ENCODE results near the gene HECW1. TPM values are rescaled to one million over a fixed set of nuclear protein-coding genes. Genes with fewer than 3 reads are reported as not detected.

The HECW1 gene
- total and polyA plus RNA-seq, 4 donors, result 0.05 TPM; not detected in 3

DNA sequence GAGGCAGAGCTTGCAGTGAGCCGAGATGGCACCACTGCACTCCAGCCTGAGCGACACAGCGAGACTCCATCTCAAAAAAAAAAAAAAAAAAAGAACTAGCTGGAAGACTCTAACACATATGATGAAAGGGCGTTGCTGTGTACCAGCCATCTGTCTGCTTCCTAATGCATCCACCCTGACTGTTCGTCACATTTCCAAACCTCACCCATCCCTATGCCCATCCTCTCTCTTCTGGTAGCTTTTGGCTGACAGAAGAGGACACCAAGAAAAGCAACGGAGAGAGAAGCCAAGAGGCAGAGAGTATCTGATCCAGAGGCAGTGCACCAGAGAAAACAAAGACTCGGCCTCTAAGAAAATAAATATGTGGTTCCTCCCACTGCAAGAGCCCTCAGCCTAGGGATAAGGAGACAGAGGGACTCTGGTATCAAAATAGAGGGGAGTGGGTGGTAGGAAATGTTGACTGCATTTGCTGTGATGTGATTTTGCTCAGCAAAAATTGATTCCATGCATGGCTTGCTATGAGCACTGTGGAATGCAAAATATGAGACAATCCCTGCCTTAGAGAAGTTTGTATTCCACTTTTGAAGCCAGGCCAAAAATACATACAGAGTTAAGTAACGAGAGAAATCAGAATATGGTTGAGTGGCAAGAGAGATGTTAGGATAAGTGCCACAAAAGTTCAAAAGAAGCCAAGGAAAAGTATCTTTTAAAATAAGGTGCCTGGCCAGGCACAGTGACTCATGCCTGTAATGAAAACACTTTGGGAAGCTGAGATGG is 369.6 kb downstream of the HECW1 start:
- TF ChIP-seq FOXA2 (IDR thresholded peaks at IDR 0.05) (no peak), HNF4A (conservative IDR thresholded peaks at IDR 0.05) (no peak), SP1 (IDR thresholded peaks at IDR 0.05) (no peak)
- WGBS, result 91% methylated on average over 8 of the region's 8 CpGs
- Histone ChIP-seq H3K36me3 (ENCODE audit: control insufficient read depth in 4 of 4, insufficient read depth in 3 of 4, low read depth in 1 of 4, low read length in 3 of 4) (no peaks in the 10 kb centered on the region), H3K27me3 (ENCODE audit: control insufficient read depth in 4 of 4, insufficient read depth in 4 of 4, low read length in 3 of 4) (no peaks in the 10 kb centered on the region), H3K9ac (ENCODE audit: low read depth in 1 of 2, low read length in 2 of 2) (no peak overlapping the region), H3K9me3 (ENCODE audit: control insufficient read depth in 4 of 4, low read length in 3 of 4) (no peaks in the 10 kb centered on the region), H3K27ac (ENCODE audit: low read depth in 1 of 2, low read length in 2 of 2) (no peak overlapping the region), H3K4me3 (ENCODE audit: low read depth in 1 of 3, low read length in 3 of 3) (no peak overlapping the region), H3K4me1 (ENCODE audit: control insufficient read depth in 4 of 4, insufficient read depth in 4 of 4, low read length in 3 of 4) (peaks cover 0 to 18% (median 11%) of the 10 kb centered on the region in 4 donors)
- no peak for DNase-seq (ENCODE audit: low spot score)

GRCh38 chr7:43482679-43483252 is 370.3 kb downstream of the HECW1 start:
- Histone ChIP-seq H3K27ac (ENCODE audit: low read depth in 1 of 2, low read length in 2 of 2) (no peak overlapping the region), H3K9ac (ENCODE audit: low read depth in 1 of 2, low read length in 2 of 2) (no peak overlapping the region), H3K36me3 (ENCODE audit: control insufficient read depth in 4 of 4, insufficient read depth in 3 of 4, low read depth in 1 of 4, low read length in 3 of 4) (no peaks in the 10 kb centered on the region), H3K9me3 (ENCODE audit: control insufficient read depth in 4 of 4, low read length in 3 of 4) (no peaks in the 10 kb centered on the region), H3K4me1 (ENCODE audit: control insufficient read depth in 4 of 4, insufficient read depth in 4 of 4, low read length in 3 of 4) (peaks cover 0 to 24% (median 17%) of the 10 kb centered on the region in 4 donors), H3K27me3 (ENCODE audit: control insufficient read depth in 4 of 4, insufficient read depth in 4 of 4, low read length in 3 of 4) (no peaks in the 10 kb centered on the region), H3K4me3 (ENCODE audit: low read depth in 1 of 3, low read length in 3 of 3) (no peak overlapping the region)
- TF ChIP-seq RXRA (IDR thresholded peaks at IDR 0.05), result peak; percentile 10 to 38
- no peak for TF ChIP-seq GABPA (IDR thresholded peaks at IDR 0.05 in 1 of 2, conservative IDR thresholded peaks at IDR 0.05 in 1 of 2)
- TF ChIP-seq, protein P1, sequence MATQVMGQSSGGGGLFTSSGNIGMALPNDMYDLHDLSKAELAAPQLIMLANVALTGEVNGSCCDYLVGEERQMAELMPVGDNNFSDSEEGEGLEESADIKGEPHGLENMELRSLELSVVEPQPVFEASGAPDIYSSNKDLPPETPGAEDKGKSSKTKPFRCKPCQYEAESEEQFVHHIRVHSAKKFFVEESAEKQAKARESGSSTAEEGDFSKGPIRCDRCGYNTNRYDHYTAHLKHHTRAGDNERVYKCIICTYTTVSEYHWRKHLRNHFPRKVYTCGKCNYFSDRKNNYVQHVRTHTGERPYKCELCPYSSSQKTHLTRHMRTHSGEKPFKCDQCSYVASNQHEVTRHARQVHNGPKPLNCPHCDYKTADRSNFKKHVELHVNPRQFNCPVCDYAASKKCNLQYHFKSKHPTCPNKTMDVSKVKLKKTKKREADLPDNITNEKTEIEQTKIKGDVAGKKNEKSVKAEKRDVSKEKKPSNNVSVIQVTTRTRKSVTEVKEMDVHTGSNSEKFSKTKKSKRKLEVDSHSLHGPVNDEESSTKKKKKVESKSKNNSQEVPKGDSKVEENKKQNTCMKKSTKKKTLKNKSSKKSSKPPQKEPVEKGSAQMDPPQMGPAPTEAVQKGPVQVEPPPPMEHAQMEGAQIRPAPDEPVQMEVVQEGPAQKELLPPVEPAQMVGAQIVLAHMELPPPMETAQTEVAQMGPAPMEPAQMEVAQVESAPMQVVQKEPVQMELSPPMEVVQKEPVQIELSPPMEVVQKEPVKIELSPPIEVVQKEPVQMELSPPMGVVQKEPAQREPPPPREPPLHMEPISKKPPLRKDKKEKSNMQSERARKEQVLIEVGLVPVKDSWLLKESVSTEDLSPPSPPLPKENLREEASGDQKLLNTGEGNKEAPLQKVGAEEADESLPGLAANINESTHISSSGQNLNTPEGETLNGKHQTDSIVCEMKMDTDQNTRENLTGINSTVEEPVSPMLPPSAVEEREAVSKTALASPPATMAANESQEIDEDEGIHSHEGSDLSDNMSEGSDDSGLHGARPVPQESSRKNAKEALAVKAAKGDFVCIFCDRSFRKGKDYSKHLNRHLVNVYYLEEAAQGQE (IDR thresholded peaks at IDR 0.05), result no peak
- TF ChIP-seq ZBTB33 (IDR thresholded peaks at IDR 0.05), result no peak
- TF ChIP-seq EGR1 (IDR thresholded peaks at IDR 0.05; ENCODE audit: low read depth in 2 of 2), result no peak
- TF ChIP-seq CTCF (IDR thresholded peaks at IDR 0.05; ENCODE audit: low read depth, low read length, missing input control), result no peak
- TF ChIP-seq HNF4A (conservative IDR thresholded peaks at IDR 0.05), result peak; percentile 90 to 93
- peak; percentile 30 for TF ChIP-seq ATF3 (IDR thresholded peaks at IDR 0.05)
- TF ChIP-seq, protein P2, sequence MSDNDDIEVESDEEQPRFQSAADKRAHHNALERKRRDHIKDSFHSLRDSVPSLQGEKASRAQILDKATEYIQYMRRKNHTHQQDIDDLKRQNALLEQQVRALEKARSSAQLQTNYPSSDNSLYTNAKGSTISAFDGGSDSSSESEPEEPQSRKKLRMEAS (IDR thresholded peaks at IDR 0.05), result no peak
- TF ChIP-seq FOXA1 (IDR thresholded peaks at IDR 0.05), result no peak
- no peak for TF ChIP-seq FOXA2 (IDR thresholded peaks at IDR 0.05)
- no peak for TF ChIP-seq YY1 (IDR thresholded peaks at IDR 0.05)
- peak in 1 of 2 donors; percentile 41 for TF ChIP-seq JUND (IDR thresholded peaks at IDR 0.05)
- peak; percentile 50 for TF ChIP-seq SP1 (IDR thresholded peaks at IDR 0.05)
- no peak for TF ChIP-seq TAF1 (conservative IDR thresholded peaks at IDR 0.05)
- no peak for TF ChIP-seq NR2F2 (IDR thresholded peaks at IDR 0.05)
- peak in 1 of 2 donors; percentile 55 for TF ChIP-seq RAD21 (IDR thresholded peaks at IDR 0.05)
- TF ChIP-seq HNF4G (IDR thresholded peaks at IDR 0.05), result peak; percentile 77
- no peak for DNase-seq (ENCODE audit: low spot score)
- WGBS, result 61% methylated on average over 5 of the region's 5 CpGs
